ENCODE measurements around the gene DLG2.

Gene DLG2

GRCh38 chr11:85531191-85531897 lies 95.8 kb downstream of the DLG2 start:
- no peak for TF ChIP-seq CTCF (IDR thresholded peaks at IDR 0.05; ENCODE audit: insufficient read depth, low read depth, low read length, missing control alignments)
- no peak overlapping the region for H3K4me3 ChIP-seq (ENCODE audit: low read length)
- DNase-seq (ENCODE audit: low read depth) = no peak

- DNase-seq (ENCODE audit: low read depth) = no peak
- TF ChIP-seq CTCF (IDR thresholded peaks at IDR 0.05; ENCODE audit: insufficient read depth, low read depth, low read length, missing control alignments) = no peak
- no peak overlapping the region for H3K4me3 ChIP-seq (ENCODE audit: low read length)
Observed at GRCh38 chr11:85530634-85531033, 96.5 kb downstream of the DLG2 start.

- no peak overlapping the region for H3K4me3 ChIP-seq (ENCODE audit: low read length)
- no peak for DNase-seq (ENCODE audit: low read depth)
- TF ChIP-seq CTCF (IDR thresholded peaks at IDR 0.05; ENCODE audit: insufficient read depth, low read depth, low read length, missing control alignments) = no peak
Observed at GRCh38 chr11:85526564-85526963, 100.6 kb downstream of the DLG2 start.

- DNase-seq (ENCODE audit: low read depth) = no peak
- no peak for TF ChIP-seq CTCF (IDR thresholded peaks at IDR 0.05; ENCODE audit: insufficient read depth, low read depth, low read length, missing control alignments)
- no peak overlapping the region for H3K4me3 ChIP-seq (ENCODE audit: low read length)
Observed at GRCh38 chr11:85525686-85526085, 101.5 kb downstream of the DLG2 start.

- no peak for DNase-seq (ENCODE audit: low read depth)
- no peak for TF ChIP-seq CTCF (IDR thresholded peaks at IDR 0.05; ENCODE audit: insufficient read depth, low read depth, low read length, missing control alignments)
- no peak overlapping the region for H3K4me3 ChIP-seq (ENCODE audit: low read length)
Observed at GRCh38 chr11:85517272-85517671, 109.9 kb downstream of the DLG2 start.

GRCh38 chr11:85495918-85496317 lies 131.2 kb downstream of the DLG2 start:
- no peak for DNase-seq (ENCODE audit: low read depth)
- no peak for TF ChIP-seq CTCF (IDR thresholded peaks at IDR 0.05; ENCODE audit: insufficient read depth, low read depth, low read length, missing control alignments)
- H3K4me3 ChIP-seq (ENCODE audit: low read length) = no peak overlapping the region

- TF ChIP-seq CTCF (IDR thresholded peaks at IDR 0.05; ENCODE audit: insufficient read depth, low read depth, low read length, missing control alignments) = no peak
- H3K4me3 ChIP-seq (ENCODE audit: low read length) = no peak overlapping the region
- DNase-seq (ENCODE audit: low read depth) = no peak
Observed at GRCh38 chr11:85494396-85494795, 132.7 kb downstream of the DLG2 start.

Measured in epithelial cell of esophagus (primary cell).